Testis (tissue), 3 donors: ENCODE data around the gene SEMA3C. TPM values are rescaled to one million over a fixed set of nuclear protein-coding genes. Genes with fewer than 3 reads are reported as not detected.

Source experiments
- DNase-seq: peaks from one replicate; pipeline ENCODE4 v3.0.0-alpha.2; 2019
- H3K27ac ChIP-seq, 2 donors: fragments of 200-600 bp; sonication (generic); one replicate each; pipeline ENCODE4 v1.5.1; 2019
- H3K27me3 ChIP-seq: fragments of 200-600 bp; sonication (generic); one replicate; pipeline ENCODE4 v1.5.1; 2019
- H3K36me3 ChIP-seq: fragments of 200-600 bp; sonication (generic); one replicate; pipeline ENCODE4 v1.5.1; 2017; ENCODE audit warnings: low read depth; ENCODE audit errors: missing control alignments
- H3K4me1 ChIP-seq: fragments of 200-600 bp; sonication (generic); one replicate; pipeline ENCODE4 v1.5.1; 2019
- H3K4me3 ChIP-seq, 2 donors: fragments of 200-600 bp; sonication (generic); one replicate each; pipeline ENCODE4 v1.5.1; 2017 to 2019
- H3K9me3 ChIP-seq: fragments of 200-600 bp; sonication (generic); one replicate; pipeline ENCODE4 v1.5.1; 2017
- CTCF ChIP-seq, 3 experiments: fragments of 450-650 bp in 2 of 3; fragments of 200-600 bp in 1 of 3; sonication (generic) in 1 of 3; IDR thresholded peaks; one replicate each; pipeline ENCODE4 v1.5.1; 2016 to 2019; ENCODE audit warnings: antibody characterized with exemption in 3 of 3, mild to moderate bottlenecking in 2 of 3, moderate library complexity in 1 of 3
- POLR2A ChIP-seq: fragments of 450-650 bp; IDR thresholded peaks from one replicate; pipeline ENCODE4 v1.6.1; 2017; ENCODE audit warnings: antibody characterized with exemption, mild to moderate bottlenecking, moderate library complexity
- WGBS, 2 donors: methylation state at CpG; one replicate each; pipeline ENCODE4 v1.1.5; 2018; 5-methylcytosine and 5-hydroxymethylcytosine counted together
- intact Hi-C: fragments of 100-400 bp; cut with DNase I; formaldehyde crosslinking; loops from one replicate; pipeline ENCODE4 v1.15.1; 2023; ENCODE audit warnings: low total_unique reads
- polyA plus RNA-seq: library from polyadenylated mRNA; stranded (reverse); fragments of 350-450 nt; fragmentation: Illumina TruSeq; extraction: RNeasy Lipid Tissue Mini Kit (QIAGEN cat#74804); gene quantifications from one replicate; pipeline ENCODE4 v1.2.3, GENCODE V29; 2014; ENCODE audit warnings: low read depth, low replicate concordance; ENCODE audit not compliant: insufficient read depth
- total RNA-seq, 2 donors: library from RNA; depleted of rRNA; stranded (reverse); fragments of >200 nt; gene quantifications; one replicate each; pipeline ENCODE4 v1.2.3, GENCODE V29; 2016

Gene SEMA3C
- total and polyA plus RNA-seq, 3 donors from 2014 or later, result 23.1 to 113 (median 78.8) TPM

DNA sequence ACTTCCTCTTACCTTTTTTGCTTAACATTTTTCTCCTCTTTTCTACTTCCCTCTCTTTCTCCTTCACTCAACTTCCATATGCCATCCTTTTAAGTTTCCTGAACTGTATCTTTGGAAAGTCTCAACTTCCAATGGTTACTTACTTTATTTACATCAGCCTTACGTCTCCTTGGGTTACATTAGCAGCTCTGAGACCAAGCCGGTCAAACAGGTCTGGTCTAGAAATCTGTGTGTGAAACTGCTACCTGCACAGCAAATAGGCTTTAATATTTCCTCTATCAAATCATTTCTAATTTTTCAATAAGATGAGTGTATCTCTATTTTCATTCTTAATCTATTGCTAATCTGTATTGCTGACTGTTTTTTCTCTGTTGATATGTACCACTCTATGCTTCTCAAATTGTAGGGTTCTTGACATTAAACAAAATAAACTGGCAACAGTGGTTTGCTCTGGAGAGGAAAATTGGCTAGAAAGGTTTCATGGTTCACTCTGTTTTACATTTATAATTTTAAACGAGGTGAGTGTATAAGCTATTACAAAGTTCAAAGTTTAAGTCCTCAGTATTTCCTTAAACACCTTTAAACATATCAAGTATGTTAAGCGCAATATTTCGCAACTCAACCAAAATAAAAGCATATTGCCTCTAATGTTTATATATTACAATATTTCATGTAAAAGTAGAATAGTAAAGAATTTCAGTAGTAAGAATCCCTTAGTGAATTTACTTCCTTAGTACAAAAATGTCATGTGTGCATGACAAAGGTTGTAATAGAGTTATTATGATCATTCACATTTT is 3.6 kb upstream of the SEMA3C start:
- DNase-seq, result no peak
- TF ChIP-seq POLR2A, result no peak
- TF ChIP-seq CTCF (IDR thresholded peaks at IDR 0.05), result no peak
- no peaks in the 10 kb centered on the region for H3K4me1 ChIP-seq
- intact Hi-C loops, result no loop called here
- no peaks in the 10 kb centered on the region for H3K27me3 ChIP-seq
- no peak overlapping the region for H3K27ac ChIP-seq
- no peak overlapping the region for H3K4me3 ChIP-seq
- H3K36me3 ChIP-seq, result no peaks in the 10 kb centered on the region
- no peaks in the 10 kb centered on the region for H3K9me3 ChIP-seq
- 89 to 90% methylated on average over 5 of the region's 5 CpGs for WGBS, 2 donors

DNA sequence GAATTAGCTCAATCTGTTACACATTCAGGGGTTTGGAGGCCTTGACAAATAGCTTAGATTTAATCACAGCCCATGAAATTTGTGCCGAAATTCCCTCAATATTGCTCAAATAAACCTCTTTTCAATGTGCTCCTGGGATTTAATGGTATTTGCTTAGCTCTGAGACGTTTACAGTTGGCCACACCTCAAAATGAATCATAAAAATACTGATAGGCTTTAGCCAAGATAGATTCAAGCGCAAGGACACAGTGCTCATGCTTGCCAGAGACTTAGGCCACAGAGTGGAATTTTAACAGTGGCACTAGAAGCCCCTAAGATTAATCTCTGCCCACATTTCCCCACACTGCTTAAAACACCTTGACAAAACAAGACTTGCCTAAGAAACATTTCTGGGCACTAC is 2.3 kb upstream of the SEMA3C start:
- WGBS, 2 donors, result 58% methylated on average over 3 of the region's 3 CpGs
- Histone ChIP-seq H3K4me3 (no peak overlapping the region), H3K9me3 (no peaks in the 10 kb centered on the region), H3K27me3 (no peaks in the 10 kb centered on the region), H3K27ac (no peak overlapping the region), H3K4me1 (no peaks in the 10 kb centered on the region), H3K36me3 (no peaks in the 10 kb centered on the region)
- DNase-seq, result no peak
- TF ChIP-seq POLR2A, result no peak
- TF ChIP-seq CTCF (IDR thresholded peaks at IDR 0.05), result no peak
- intact Hi-C loops, result no loop called here

- H3K4me1 ChIP-seq, result no peaks in the 10 kb centered on the region
- TF ChIP-seq CTCF (IDR thresholded peaks at IDR 0.05), result no peak
- no peak for TF ChIP-seq POLR2A
- no peaks in the 10 kb centered on the region for H3K36me3 ChIP-seq
- intact Hi-C loops, result no loop called here
- no peaks in the 10 kb centered on the region for H3K27me3 ChIP-seq
- peak overlapping the region; percentile 45 to 84 for H3K27ac ChIP-seq
- DNase-seq, result peak; percentile 22
- peak overlapping the region; percentile 58 to 61 for H3K4me3 ChIP-seq
- H3K9me3 ChIP-seq, result no peaks in the 10 kb centered on the region
- WGBS, 2 donors, result 2% methylated on average over 8 of the region's 8 CpGs
These were observed 452 bp downstream of the SEMA3C start for GRCh38 chr7:80918399-80918798.

DNA sequence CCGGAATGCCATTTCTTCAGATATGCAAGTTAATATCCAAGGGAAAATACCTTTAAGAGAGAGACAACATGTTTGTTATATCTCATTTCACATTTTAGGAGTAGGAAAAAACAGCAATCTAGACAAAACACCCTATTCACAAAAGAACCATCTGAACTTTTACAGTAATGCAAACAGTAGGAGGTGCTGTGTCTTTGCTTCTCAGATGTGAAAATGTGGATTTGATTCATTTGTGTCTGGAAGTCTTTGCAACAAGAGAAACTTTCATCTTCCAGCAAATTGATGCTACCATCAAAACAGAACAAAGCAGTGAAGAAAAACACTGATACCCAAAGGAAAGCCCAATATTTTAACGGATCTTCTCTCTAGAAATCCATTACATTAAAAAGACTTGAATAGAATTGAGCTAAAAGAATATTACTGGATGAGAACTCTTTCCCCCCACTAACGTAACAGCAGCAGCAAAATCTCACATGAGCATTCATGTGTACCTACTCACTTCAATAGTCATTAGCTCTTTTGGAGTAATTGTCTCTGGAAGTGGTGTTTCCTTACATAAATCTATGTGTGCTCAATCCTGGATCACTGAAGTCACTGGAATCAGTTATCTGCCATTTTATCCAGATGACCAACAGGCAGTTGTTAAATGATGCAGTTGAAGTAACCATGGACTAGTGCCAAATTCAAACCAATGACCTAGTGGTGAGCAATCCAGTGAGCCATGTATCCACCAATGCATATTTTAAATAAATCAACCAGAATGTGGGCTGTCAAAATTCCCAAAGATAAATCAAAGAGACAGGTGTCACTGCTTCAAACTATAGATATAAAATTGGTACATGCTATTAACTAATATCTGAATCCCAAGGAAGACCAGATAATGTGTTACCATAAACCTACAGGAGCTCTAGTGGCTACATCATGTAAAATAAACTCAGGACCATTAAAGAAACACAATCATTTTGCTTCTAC is 1.8 kb downstream of the SEMA3C start:
- Histone ChIP-seq H3K36me3 (no peaks in the 10 kb centered on the region), H3K4me1 (no peaks in the 10 kb centered on the region), H3K27me3 (no peaks in the 10 kb centered on the region), H3K4me3 (no peak overlapping the region), H3K27ac (no peak overlapping the region), H3K9me3 (no peaks in the 10 kb centered on the region)
- no peak for TF ChIP-seq POLR2A
- TF ChIP-seq CTCF (IDR thresholded peaks at IDR 0.05), result peak in 2 of 3 experiments; percentile 34 to 38
- intact Hi-C loops, result no loop called here
- DNase-seq, result no peak
- 77 to 83% methylated on average over 3 of the region's 3 CpGs for WGBS, 2 donors
